K562 (cell line): ENCODE results near the gene BAD. TPM values are rescaled to one million over a fixed set of nuclear protein-coding genes. Genes with fewer than 3 reads are reported as not detected.

Experiments used
- CREM ChIP-seq: IDR thresholded peaks from 2 replicates; pipeline ENCODE4 v1.6.1; 2014; ENCODE audit warnings: antibody characterized with exemption, low read depth
- HNRNPLL ChIP-seq: fragments of 200-400 bp; formaldehyde crosslinking; IDR thresholded peaks from 2 replicates; pipeline ENCODE4 v1.6.1; 2017; ENCODE audit warnings: low read length, low read depth, mild to moderate bottlenecking; ENCODE audit not compliant: poor library complexity, severe bottlenecking
- NCOA1 ChIP-seq: fragments of 450-650 bp; IDR thresholded peaks from 2 replicates; pipeline ENCODE4 v1.6.1; 2016; ENCODE audit warnings: low read depth
- ZBTB7A ChIP-seq: IDR thresholded peaks from 2 replicates; pipeline ENCODE4 v1.6.1; 2011; ENCODE audit warnings: low read depth, mild to moderate bottlenecking, low read length, moderate library complexity, borderline replicate concordance; ENCODE audit not compliant: control insufficient read depth
- ZNF282 ChIP-seq: sonication (generic); formaldehyde crosslinking; IDR thresholded peaks from 2 replicates; pipeline ENCODE4 v1.8.1; 2023; ENCODE audit warnings: missing genetic modification reagents
- polyA plus RNA-seq, 8 experiments: library from polyadenylated mRNA; depleted of rRNA in 4 of 8; stranded (reverse) in 5 of 8; unstranded in 3 of 8; fragments of >200 nt; fragmentation: Nextera tagmentation in 2 of 8; fragmentation: Illumina TruSeq in 1 of 8; extraction: Ambion mirVana in 2 of 8; extraction: Trizol in 1 of 8; gene quantifications; 2 replicates each; pipeline versions ENCODE4 v1.2.1 to v1.2.3, GENCODE V29; 2011 to 2014; ENCODE audit warnings: inconsistent platforms in 1 of 8, missing spikeins in 1 of 8
- total RNA-seq, 7 experiments: library from RNA; depleted of rRNA in 6 of 7; stranded (reverse); fragments of >200 nt in 6 of 7; fragmentation: Illumina TruSeq in 2 of 7; extraction: Trizol in 2 of 7; gene quantifications; 2 replicates each; pipeline versions ENCODE4 v1.2.1 to v1.2.3, GENCODE V29; 2011 to 2021; ENCODE audit warnings: low replicate concordance in 1 of 7
- TF ChIP-seq, protein P1 (sequence below), 2 experiments: IDR thresholded peaks in 1 of 2; conservative IDR thresholded peaks in 1 of 2; 2 replicates each; pipeline ENCODE4 v1.6.1; 2016; ENCODE audit warnings: low read depth in 2 of 2, mild to moderate bottlenecking in 1 of 2, missing compliant biosample characterization in 1 of 2, missing genetic modification characterization in 1 of 2, moderate library complexity in 1 of 2
- TF ChIP-seq, protein P2 (sequence below): fragments of 250-450 bp; sonication (Bioruptor Pico); IDR thresholded peaks from 2 replicates; pipeline ENCODE4 v1.4.0; 2020; ENCODE audit warnings: mild to moderate bottlenecking, moderate library complexity
- TF ChIP-seq, protein P3 (sequence below): fragments of 250-450 bp; sonication (Bioruptor Pico); IDR thresholded peaks from 2 replicates; pipeline ENCODE4 v1.5.0; 2021; ENCODE audit warnings: mild to moderate bottlenecking, moderate library complexity
- TF ChIP-seq, protein P4 (sequence below): fragments of 450-650 bp; IDR thresholded peaks from one replicate; pipeline ENCODE4 v1.6.1; 2018; ENCODE audit warnings: mild to moderate bottlenecking, moderate library complexity; ENCODE audit not compliant: partially characterized antibody

BAD gene
- total and polyA plus RNA-seq, 9 of the 15 experiments (the other 6 are each of a cell fraction or from before 2014, with no cell fraction given): 0.61 to 45.6 (median 11.8) TPM

DNA sequence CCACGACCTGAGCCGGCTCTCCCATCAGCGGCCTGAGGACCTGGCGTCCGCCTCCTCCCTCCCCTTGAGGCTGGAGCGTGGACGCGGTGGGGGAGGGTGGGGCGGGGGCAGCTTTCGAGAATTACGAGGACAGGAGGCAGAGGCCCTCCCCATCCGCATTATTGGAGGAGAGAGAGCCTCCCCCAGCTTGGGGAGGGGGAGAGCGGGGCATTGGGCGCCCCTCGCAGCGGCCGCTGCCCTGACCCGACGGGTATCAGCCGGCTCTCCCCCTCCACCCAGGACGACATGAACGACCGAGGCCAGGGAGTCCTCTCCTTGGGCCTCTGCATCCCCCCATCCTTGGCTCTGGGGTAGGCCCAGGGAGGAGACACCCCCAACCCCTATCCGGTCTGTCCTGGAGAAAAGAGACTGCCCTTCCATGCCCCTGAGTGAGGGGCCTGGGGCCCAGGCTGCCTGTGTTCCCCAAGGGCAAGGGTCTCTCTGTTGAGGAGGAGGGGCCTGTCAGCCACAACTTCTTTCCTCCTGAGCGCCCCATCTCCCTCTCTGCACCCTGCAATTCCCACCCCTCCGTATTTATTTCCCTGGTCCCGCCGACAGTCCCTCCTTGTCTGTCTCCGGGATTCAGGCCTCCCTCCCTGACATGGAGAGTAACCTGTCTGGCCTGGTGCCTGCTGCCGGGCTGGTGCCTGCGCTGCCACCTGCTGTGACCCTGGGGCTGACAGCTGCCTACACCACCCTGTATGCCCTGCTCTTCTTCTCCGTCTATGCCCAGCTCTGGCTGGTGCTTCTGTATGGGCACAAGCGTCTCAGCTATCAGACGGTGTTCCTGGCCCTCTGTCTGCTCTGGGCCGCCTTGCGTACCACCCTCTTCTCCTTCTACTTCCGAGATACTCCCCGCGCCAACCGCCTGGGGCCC lies 1.7 kb upstream of the BAD start (continued):
- TF ChIP-seq, protein P1, sequence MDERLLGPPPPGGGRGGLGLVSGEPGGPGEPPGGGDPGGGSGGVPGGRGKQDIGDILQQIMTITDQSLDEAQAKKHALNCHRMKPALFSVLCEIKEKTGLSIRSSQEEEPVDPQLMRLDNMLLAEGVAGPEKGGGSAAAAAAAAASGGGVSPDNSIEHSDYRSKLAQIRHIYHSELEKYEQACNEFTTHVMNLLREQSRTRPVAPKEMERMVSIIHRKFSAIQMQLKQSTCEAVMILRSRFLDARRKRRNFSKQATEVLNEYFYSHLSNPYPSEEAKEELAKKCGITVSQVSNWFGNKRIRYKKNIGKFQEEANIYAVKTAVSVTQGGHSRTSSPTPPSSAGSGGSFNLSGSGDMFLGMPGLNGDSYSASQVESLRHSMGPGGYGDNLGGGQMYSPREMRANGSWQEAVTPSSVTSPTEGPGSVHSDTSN (CRISPR knock-in tag; IDR thresholded peaks at IDR 0.05; ENCODE audit: low read depth): 0 out of 2 replicates have a peak, but pooled peaks have one; percentile 0
- TF ChIP-seq, protein P1 (tag; conservative IDR thresholded peaks at IDR 0.05; ENCODE audit: low read depth): no peak
- TF ChIP-seq, protein P2, sequence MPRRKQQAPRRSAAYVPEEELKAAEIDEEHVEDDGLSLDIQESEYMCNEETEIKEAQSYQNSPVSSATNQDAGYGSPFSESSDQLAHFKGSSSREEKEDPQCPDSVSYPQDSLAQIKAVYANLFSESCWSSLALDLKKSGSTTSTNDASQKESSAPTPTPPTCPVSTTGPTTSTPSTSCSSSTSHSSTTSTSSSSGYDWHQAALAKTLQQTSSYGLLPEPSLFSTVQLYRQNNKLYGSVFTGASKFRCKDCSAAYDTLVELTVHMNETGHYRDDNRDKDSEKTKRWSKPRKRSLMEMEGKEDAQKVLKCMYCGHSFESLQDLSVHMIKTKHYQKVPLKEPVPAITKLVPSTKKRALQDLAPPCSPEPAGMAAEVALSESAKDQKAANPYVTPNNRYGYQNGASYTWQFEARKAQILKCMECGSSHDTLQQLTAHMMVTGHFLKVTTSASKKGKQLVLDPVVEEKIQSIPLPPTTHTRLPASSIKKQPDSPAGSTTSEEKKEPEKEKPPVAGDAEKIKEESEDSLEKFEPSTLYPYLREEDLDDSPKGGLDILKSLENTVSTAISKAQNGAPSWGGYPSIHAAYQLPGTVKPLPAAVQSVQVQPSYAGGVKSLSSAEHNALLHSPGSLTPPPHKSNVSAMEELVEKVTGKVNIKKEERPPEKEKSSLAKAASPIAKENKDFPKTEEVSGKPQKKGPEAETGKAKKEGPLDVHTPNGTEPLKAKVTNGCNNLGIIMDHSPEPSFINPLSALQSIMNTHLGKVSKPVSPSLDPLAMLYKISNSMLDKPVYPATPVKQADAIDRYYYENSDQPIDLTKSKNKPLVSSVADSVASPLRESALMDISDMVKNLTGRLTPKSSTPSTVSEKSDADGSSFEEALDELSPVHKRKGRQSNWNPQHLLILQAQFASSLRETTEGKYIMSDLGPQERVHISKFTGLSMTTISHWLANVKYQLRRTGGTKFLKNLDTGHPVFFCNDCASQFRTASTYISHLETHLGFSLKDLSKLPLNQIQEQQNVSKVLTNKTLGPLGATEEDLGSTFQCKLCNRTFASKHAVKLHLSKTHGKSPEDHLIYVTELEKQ (CRISPR knock-in tag): no peak
- TF ChIP-seq, protein P3, sequence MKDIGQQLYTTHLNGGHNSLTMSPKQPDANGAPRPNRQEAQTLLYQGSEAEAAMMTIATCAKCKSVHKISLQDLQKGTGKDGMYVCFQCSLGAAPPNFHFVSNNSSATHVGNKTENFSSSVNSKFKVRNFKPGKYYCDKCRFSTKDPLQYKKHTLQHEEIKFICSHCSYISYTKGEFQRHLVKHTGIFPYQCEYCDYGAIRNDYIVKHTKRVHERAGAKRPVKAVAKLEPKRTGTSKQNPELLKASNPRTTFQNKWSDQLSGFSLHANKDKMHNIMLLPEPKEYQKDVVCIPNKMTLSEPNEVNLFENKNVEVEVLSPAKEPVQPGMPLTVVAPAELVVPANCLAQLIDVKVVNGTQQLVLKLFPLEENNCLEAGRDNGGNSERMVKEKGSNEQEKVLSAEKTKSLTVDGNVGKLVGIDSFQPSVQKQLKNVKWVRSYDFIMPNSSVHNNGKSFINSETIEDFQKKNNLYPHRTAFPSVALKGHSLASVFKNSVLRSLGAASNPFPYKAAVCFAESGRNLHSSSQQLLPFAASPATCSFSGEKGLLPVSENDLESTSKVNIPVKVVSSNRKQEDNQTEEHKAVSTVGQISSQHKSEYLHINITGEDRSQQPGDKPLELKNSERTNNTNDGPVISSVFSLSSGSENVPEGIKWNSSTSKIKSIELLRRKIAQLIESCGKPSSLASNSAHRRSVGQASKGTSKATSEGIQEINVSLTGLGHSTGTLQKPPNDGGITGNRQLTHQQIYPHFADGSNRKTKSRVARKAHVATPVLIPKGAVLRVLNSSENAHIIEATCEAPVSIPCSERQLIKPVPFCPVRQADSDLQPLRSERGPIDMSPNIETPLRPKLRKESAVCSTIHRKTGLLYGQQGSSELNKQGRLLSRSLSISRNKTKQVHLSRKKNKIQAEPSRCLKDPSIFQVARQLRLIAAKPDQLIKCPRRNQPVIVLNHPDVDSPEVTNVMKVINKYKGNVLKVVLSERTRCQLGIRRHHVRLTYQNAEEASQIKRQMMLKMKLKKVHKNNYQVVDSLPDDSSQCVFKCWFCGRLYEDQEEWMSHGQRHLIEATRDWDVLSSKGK (CRISPR knock-in tag): no peak
- 0 out of 2 replicates have a peak, but pooled peaks have one; percentile 47 for TF ChIP-seq ZBTB7A
- TF ChIP-seq ZNF282 (CRISPR knock-in tag): 0 out of 2 replicates have a peak, but pooled peaks have one; percentile 1
- TF ChIP-seq, protein P4, sequence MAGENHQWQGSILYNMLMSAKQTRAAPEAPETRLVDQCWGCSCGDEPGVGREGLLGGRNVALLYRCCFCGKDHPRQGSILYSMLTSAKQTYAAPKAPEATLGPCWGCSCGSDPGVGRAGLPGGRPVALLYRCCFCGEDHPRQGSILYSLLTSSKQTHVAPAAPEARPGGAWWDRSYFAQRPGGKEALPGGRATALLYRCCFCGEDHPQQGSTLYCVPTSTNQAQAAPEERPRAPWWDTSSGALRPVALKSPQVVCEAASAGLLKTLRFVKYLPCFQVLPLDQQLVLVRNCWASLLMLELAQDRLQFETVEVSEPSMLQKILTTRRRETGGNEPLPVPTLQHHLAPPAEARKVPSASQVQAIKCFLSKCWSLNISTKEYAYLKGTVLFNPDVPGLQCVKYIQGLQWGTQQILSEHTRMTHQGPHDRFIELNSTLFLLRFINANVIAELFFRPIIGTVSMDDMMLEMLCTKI: no peak
- TF ChIP-seq HNRNPLL: peak; percentile 89
- TF ChIP-seq CREM: 0 out of 2 replicates have a peak, but pooled peaks have one; percentile 0
- TF ChIP-seq NCOA1: no peak
